HepG2 (cell line): ENCODE measurements around the gene ZNF223. TPM values are rescaled to one million over a fixed set of nuclear protein-coding genes. Genes with fewer than 3 reads are reported as not detected.

ENCODE experiments used
- CHCHD3 ChIP-seq: sonication (generic); formaldehyde crosslinking; IDR thresholded peaks from 2 replicates; pipeline ENCODE4 v1.8.0; 2022; ENCODE audit warnings: mild to moderate bottlenecking, missing genetic modification reagents, moderate library complexity
- EHMT2 ChIP-seq: fragments of 200-600 bp; sonication (generic); IDR thresholded peaks from 2 replicates; pipeline ENCODE4 v1.7.0; 2017; ENCODE audit warnings: antibody characterized with exemption, low read depth, low read length, borderline replicate concordance
- HHEX ChIP-seq: IDR thresholded peaks from 2 replicates; pipeline ENCODE4 v1.6.1; 2016; ENCODE audit warnings: control low read depth
- JDP2 ChIP-seq: sonication (generic); formaldehyde crosslinking; IDR thresholded peaks from 2 replicates; pipeline ENCODE4 v1.8.1; 2022; ENCODE audit warnings: missing genetic modification reagents, borderline replicate concordance
- KDM3A ChIP-seq: IDR thresholded peaks from 2 replicates; pipeline ENCODE4 v1.6.1; 2018; ENCODE audit warnings: low read depth, missing compliant biosample characterization
- KLF13 ChIP-seq: sonication (generic); formaldehyde crosslinking; IDR thresholded peaks from 2 replicates; pipeline ENCODE4 v1.4.0; 2020; ENCODE audit warnings: mild to moderate bottlenecking, missing genetic modification reagents
- NFE2L2 ChIP-seq: fragments of 150-350 bp; IDR thresholded peaks from 2 replicates; pipeline ENCODE4 v1.6.1; 2014; ENCODE audit warnings: low read length
- NFIB ChIP-seq: sonication (generic); formaldehyde crosslinking; IDR thresholded peaks from 2 replicates; pipeline ENCODE4 v1.9.0; 2021; ENCODE audit warnings: missing genetic modification reagents, mild to moderate bottlenecking, borderline replicate concordance
- NR1H2 ChIP-seq: sonication (generic); formaldehyde crosslinking; IDR thresholded peaks from 2 replicates; pipeline ENCODE4 v1.8.1; 2022; ENCODE audit warnings: low read depth, missing genetic modification reagents, borderline replicate concordance
- SIX4 ChIP-seq: sonication (generic); formaldehyde crosslinking; IDR thresholded peaks from 2 replicates; pipeline ENCODE4 v1.4.0; 2020; ENCODE audit warnings: missing genetic modification reagents
- SMARCC2 ChIP-seq: fragments of 450-650 bp; IDR thresholded peaks from 2 replicates; pipeline ENCODE4 v1.6.1; 2017; ENCODE audit warnings: antibody characterized with exemption, mild to moderate bottlenecking
- SP2 ChIP-seq: sonication (generic); formaldehyde crosslinking; IDR thresholded peaks from 2 replicates; pipeline ENCODE4 v1.5.1; 2020; ENCODE audit warnings: mild to moderate bottlenecking, missing genetic modification reagents
- STAG1 ChIP-seq: sonication (generic); formaldehyde crosslinking; IDR thresholded peaks from 2 replicates; pipeline ENCODE4 v1.4.0; 2020; ENCODE audit warnings: missing genetic modification reagents
- TCF12 ChIP-seq, 2 experiments: fragments of 450-650 bp in 1 of 2; sonication (generic) in 1 of 2; formaldehyde crosslinking in 1 of 2; IDR thresholded peaks; 2 replicates each; pipeline versions ENCODE4 v1.6.1 to v1.8.0; 2017 to 2022; ENCODE audit warnings: antibody characterized with exemption in 1 of 2, mild to moderate bottlenecking in 1 of 2, missing genetic modification reagents in 1 of 2, moderate library complexity in 1 of 2
- TEAD3 ChIP-seq: optimal IDR thresholded peaks from 2 replicates; pipeline ENCODE3; 2016; ENCODE audit warnings: borderline replicate concordance
- ZBTB3 ChIP-seq: sonication (generic); formaldehyde crosslinking; IDR thresholded peaks from 2 replicates; pipeline ENCODE4 v1.4.0; 2020; ENCODE audit warnings: low read depth, mild to moderate bottlenecking, moderate library complexity, missing genetic modification reagents, borderline replicate concordance
- ZNF230 ChIP-seq: sonication (generic); formaldehyde crosslinking; IDR thresholded peaks from 2 replicates; pipeline ENCODE4 v1.4.0; 2020; ENCODE audit warnings: mild to moderate bottlenecking, missing genetic modification reagents
- ZNF510 ChIP-seq: sonication (generic); formaldehyde crosslinking; IDR thresholded peaks from 2 replicates; pipeline ENCODE4 v1.4.0; 2020; ENCODE audit warnings: low read depth, mild to moderate bottlenecking, missing genetic modification reagents
- ZNF790 ChIP-seq: sonication (generic); formaldehyde crosslinking; IDR thresholded peaks from 2 replicates; pipeline ENCODE4 v1.8.0; 2022; ENCODE audit warnings: missing genetic modification reagents, mild to moderate bottlenecking, borderline replicate concordance
- polyA plus RNA-seq, 8 experiments: library from polyadenylated mRNA; depleted of rRNA in 3 of 8; stranded (reverse) in 7 of 8; unstranded in 1 of 8; fragments of >200 nt; fragmentation: Illumina TruSeq in 4 of 8; extraction: Trizol in 4 of 8; gene quantifications; 2 replicates each; pipeline versions ENCODE4 v1.2.1 to v1.2.3, GENCODE V29; 2011 to 2016; ENCODE audit warnings: low read depth in 4 of 8, missing spikeins in 1 of 8, mixed read lengths in 1 of 8; ENCODE audit not compliant: insufficient read depth in 1 of 8
- total RNA-seq, 5 experiments: library from RNA; depleted of rRNA; stranded (reverse); fragments of >200 nt; fragmentation: Illumina TruSeq; extraction: Trizol; gene quantifications; 2 replicates each; pipeline ENCODE4 v1.2.3, GENCODE V29; 2016; ENCODE audit warnings: low read depth in 1 of 5
- TF ChIP-seq, protein P1 (sequence below): IDR thresholded peaks from 2 replicates; pipeline ENCODE4 v1.6.1; 2018; ENCODE audit warnings: missing genetic modification reagents, mild to moderate bottlenecking, missing compliant biosample characterization
- TF ChIP-seq, protein P2 (sequence below): sonication (generic); formaldehyde crosslinking; IDR thresholded peaks from 2 replicates; pipeline ENCODE4 v1.4.0; 2020; ENCODE audit warnings: mild to moderate bottlenecking, missing genetic modification reagents
- TF ChIP-seq, protein P3 (sequence below): sonication (generic); formaldehyde crosslinking; IDR thresholded peaks from 2 replicates; pipeline ENCODE4 v1.8.1; 2022; ENCODE audit warnings: low read depth, mild to moderate bottlenecking, missing genetic modification reagents

ZNF223 gene
- total and polyA plus RNA-seq, 2 of the 13 experiments (the other 11 are each of a cell fraction or from before 2014, with no cell fraction given): 2.0 to 4.8 TPM

DNA sequence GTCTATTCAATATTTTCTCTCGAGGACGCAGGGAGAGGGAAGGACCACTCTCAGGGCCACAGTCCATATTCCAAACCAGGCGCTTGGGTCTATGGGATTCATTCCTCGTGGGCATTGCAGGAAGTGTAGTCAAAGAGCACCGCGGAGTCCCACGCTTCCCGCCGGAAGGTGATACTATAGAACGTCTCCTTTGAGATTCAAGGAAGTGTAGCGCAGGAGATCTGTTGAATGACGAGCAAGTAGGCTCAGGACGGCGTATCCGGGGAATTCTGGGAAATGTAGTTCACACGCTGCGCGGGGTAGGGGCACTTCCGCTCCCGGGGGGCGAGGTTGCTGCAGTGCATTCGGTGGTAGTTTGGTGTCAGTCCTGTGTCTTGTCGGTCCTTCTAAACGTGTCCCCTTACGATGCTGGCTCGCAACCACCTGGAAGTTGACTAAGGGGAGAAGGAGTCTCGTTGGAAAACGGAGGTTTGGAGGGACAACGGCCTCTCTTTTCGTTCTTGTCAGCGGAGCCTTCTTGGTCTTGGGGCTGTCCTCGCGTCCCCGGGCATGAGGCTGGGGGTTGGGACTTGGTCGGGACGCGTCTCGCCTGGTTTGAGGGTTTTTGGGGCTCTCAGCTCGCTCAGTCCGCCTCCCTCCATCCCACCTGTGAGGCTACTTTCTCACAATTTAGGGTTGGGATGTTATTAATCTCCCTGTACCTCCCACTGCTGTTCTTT, 20.1 kb downstream of the ZNF223 start, which contains the start of gene ZNF284 (continued):
- TF ChIP-seq HHEX (CRISPR knock-in tag): no peak
- no peak for TF ChIP-seq NFIB (CRISPR knock-in tag)
- no peak for TF ChIP-seq JDP2
- TF ChIP-seq NR1H2 (CRISPR knock-in tag): no peak
- TF ChIP-seq KLF13 (CRISPR knock-in tag): no peak
- TF ChIP-seq TEAD3 (CRISPR knock-in tag): peak; percentile 60
- TF ChIP-seq, protein P1, sequence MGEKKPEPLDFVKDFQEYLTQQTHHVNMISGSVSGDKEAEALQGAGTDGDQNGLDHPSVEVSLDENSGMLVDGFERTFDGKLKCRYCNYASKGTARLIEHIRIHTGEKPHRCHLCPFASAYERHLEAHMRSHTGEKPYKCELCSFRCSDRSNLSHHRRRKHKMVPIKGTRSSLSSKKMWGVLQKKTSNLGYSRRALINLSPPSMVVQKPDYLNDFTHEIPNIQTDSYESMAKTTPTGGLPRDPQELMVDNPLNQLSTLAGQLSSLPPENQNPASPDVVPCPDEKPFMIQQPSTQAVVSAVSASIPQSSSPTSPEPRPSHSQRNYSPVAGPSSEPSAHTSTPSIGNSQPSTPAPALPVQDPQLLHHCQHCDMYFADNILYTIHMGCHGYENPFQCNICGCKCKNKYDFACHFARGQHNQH (CRISPR knock-in tag): peak; percentile 75; the same call in 1 of the 2 replicates
- peak; percentile 32; the same call in 1 of the 2 replicates for TF ChIP-seq SIX4 (CRISPR knock-in tag)
- no peak for TF ChIP-seq NFE2L2
- 0 out of 2 replicates have a peak, but pooled peaks have one; percentile 26 for TF ChIP-seq KDM3A (CRISPR knock-in tag)
- no peak for TF ChIP-seq STAG1 (CRISPR knock-in tag)
- TF ChIP-seq CHCHD3 (CRISPR knock-in tag): no peak
- TF ChIP-seq EHMT2: no peak
- no peak for TF ChIP-seq ZBTB3 (CRISPR knock-in tag)
- TF ChIP-seq ZNF510 (CRISPR knock-in tag): no peak
- TF ChIP-seq, protein P2, sequence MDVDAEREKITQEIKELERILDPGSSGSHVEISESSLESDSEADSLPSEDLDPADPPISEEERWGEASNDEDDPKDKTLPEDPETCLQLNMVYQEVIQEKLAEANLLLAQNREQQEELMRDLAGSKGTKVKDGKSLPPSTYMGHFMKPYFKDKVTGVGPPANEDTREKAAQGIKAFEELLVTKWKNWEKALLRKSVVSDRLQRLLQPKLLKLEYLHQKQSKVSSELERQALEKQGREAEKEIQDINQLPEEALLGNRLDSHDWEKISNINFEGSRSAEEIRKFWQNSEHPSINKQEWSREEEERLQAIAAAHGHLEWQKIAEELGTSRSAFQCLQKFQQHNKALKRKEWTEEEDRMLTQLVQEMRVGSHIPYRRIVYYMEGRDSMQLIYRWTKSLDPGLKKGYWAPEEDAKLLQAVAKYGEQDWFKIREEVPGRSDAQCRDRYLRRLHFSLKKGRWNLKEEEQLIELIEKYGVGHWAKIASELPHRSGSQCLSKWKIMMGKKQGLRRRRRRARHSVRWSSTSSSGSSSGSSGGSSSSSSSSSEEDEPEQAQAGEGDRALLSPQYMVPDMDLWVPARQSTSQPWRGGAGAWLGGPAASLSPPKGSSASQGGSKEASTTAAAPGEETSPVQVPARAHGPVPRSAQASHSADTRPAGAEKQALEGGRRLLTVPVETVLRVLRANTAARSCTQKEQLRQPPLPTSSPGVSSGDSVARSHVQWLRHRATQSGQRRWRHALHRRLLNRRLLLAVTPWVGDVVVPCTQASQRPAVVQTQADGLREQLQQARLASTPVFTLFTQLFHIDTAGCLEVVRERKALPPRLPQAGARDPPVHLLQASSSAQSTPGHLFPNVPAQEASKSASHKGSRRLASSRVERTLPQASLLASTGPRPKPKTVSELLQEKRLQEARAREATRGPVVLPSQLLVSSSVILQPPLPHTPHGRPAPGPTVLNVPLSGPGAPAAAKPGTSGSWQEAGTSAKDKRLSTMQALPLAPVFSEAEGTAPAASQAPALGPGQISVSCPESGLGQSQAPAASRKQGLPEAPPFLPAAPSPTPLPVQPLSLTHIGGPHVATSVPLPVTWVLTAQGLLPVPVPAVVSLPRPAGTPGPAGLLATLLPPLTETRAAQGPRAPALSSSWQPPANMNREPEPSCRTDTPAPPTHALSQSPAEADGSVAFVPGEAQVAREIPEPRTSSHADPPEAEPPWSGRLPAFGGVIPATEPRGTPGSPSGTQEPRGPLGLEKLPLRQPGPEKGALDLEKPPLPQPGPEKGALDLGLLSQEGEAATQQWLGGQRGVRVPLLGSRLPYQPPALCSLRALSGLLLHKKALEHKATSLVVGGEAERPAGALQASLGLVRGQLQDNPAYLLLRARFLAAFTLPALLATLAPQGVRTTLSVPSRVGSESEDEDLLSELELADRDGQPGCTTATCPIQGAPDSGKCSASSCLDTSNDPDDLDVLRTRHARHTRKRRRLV: no peak
- TF ChIP-seq ZNF230 (CRISPR knock-in tag): no peak
- TF ChIP-seq TCF12 (IDR thresholded peaks at IDR 0.05): no peak
- TF ChIP-seq TCF12 (CRISPR knock-in tag; IDR thresholded peaks at IDR 0.05): no peak
- TF ChIP-seq, protein P3, sequence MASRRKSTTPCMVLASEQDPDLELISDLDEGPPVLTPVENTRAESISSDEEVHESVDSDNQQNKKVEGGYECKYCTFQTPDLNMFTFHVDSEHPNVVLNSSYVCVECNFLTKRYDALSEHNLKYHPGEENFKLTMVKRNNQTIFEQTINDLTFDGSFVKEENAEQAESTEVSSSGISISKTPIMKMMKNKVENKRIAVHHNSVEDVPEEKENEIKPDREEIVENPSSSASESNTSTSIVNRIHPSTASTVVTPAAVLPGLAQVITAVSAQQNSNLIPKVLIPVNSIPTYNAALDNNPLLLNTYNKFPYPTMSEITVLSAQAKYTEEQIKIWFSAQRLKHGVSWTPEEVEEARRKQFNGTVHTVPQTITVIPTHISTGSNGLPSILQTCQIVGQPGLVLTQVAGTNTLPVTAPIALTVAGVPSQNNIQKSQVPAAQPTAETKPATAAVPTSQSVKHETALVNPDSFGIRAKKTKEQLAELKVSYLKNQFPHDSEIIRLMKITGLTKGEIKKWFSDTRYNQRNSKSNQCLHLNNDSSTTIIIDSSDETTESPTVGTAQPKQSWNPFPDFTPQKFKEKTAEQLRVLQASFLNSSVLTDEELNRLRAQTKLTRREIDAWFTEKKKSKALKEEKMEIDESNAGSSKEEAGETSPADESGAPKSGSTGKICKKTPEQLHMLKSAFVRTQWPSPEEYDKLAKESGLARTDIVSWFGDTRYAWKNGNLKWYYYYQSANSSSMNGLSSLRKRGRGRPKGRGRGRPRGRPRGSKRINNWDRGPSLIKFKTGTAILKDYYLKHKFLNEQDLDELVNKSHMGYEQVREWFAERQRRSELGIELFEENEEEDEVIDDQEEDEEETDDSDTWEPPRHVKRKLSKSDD (CRISPR knock-in tag): no peak
- TF ChIP-seq SP2 (CRISPR knock-in tag): no peak
- TF ChIP-seq ZNF790 (CRISPR knock-in tag): 0 out of 2 replicates have a peak, but pooled peaks have one; percentile 44
- TF ChIP-seq SMARCC2: no peak
